Caco-2 (cell line): Measurements from ENCODE around the gene MYO16. TPM values are rescaled to one million over a fixed set of nuclear protein-coding genes. Genes with fewer than 3 reads are reported as not detected.

ENCODE experiments used
- BruUV-seq: library from RNA; stranded (reverse); fragments of 400-500 nt; replicated peaks from 2 replicates; lab custom pipeline; 2021; lab: Mats Ljungman, UMichigan
- CTCF ChIA-PET: fragments of 300-600 bp; sonication (Branson Sonifier 250); formaldehyde crosslinking; loops from one replicate; lab custom pipeline; 2022; ENCODE audit warnings: antibody characterized with exemption; lab: Charles Lee
- POLR2A ChIA-PET: fragments of 300-600 bp; sonication (Branson Sonifier 250); formaldehyde crosslinking; loops from one replicate; lab custom pipeline; 2022; ENCODE audit warnings: antibody characterized with exemption; lab: Charles Lee
- DNase-seq, 2 experiments: peaks; one replicate each; pipeline versions ENCODE4 v3.0.0 to v3.0.0-alpha.2; 2020 to 2022
- H3K27me3 ChIP-seq: replicated peaks from 2 replicates; pipeline ENCODE4 v1.6.0; 2011; ENCODE audit warnings: low read length; ENCODE audit not compliant: control insufficient read depth, insufficient read depth
- H3K36me3 ChIP-seq: 2 replicates; pipeline ENCODE4 v1.5.1; 2011; ENCODE audit warnings: low read length; ENCODE audit not compliant: control insufficient read depth, insufficient read depth
- H3K4me1 ChIP-seq: fragments of 250-450 bp; sonication (Bioruptor Pico); 2 replicates; pipeline ENCODE4 v1.5.1; 2020; ENCODE audit warnings: mild to moderate bottlenecking
- H3K4me3 ChIP-seq: 2 replicates; pipeline ENCODE4 v1.5.1; 2011; ENCODE audit warnings: low read depth, mild to moderate bottlenecking, control low read depth, low read length
- H3K9me3 ChIP-seq: fragments of 250-450 bp; sonication (Bioruptor Pico); 2 replicates; pipeline ENCODE4 v1.5.1; 2020; ENCODE audit warnings: mild to moderate bottlenecking, moderate library complexity
- H3K27ac Mint-ChIP-seq: one replicate; pipeline ENCODE4 v1.8.0; 2022; ENCODE audit warnings: mixed read lengths; ENCODE audit not compliant: unreplicated experiment
- H3K27me3 Mint-ChIP-seq: one replicate; pipeline ENCODE4 v1.8.0; 2022; ENCODE audit warnings: mixed read lengths; ENCODE audit not compliant: insufficient read depth, unreplicated experiment
- H3K36me3 Mint-ChIP-seq: one replicate; pipeline ENCODE4 v1.8.0; 2022; ENCODE audit warnings: mild to moderate bottlenecking, mixed read lengths; ENCODE audit not compliant: insufficient read depth, unreplicated experiment
- H3K4me1 Mint-ChIP-seq: one replicate; pipeline ENCODE4 v1.8.0; 2022; ENCODE audit warnings: low read depth, mixed read lengths; ENCODE audit not compliant: unreplicated experiment
- H3K4me3 Mint-ChIP-seq: one replicate; pipeline ENCODE4 v1.8.0; 2022; ENCODE audit warnings: mild to moderate bottlenecking, moderate library complexity, mixed read lengths; ENCODE audit not compliant: unreplicated experiment
- H3K9me3 Mint-ChIP-seq: one replicate; pipeline ENCODE4 v1.8.0; 2022; ENCODE audit warnings: mixed read lengths; ENCODE audit not compliant: unreplicated experiment
- intact Hi-C: fragments of 100-400 bp; cut with micrococcal nuclease; formaldehyde crosslinking; loops from one replicate; pipeline ENCODE4 v1.10.0; 2022; ENCODE audit not compliant: unreplicated experiment
- total RNA-seq: library from RNA; stranded (reverse); gene quantifications from 2 replicates; pipeline ENCODE4 v1.2.3, GENCODE V29; 2022
- TF ChIP-seq, protein P1 (sequence below), 2 experiments: fragments of 200-600 bp in 1 of 2; IDR thresholded peaks; 1 replicate in 1 of 2; 2 replicates in 1 of 2; pipeline versions ENCODE4 v1.5.1 to v1.8.0; 2011 to 2022; ENCODE audit warnings: antibody characterized with exemption in 1 of 2, control low read depth in 1 of 2, inconsistent platforms in 1 of 2, low read depth in 1 of 2, low read length in 1 of 2, mild to moderate bottlenecking in 1 of 2, moderate library complexity in 1 of 2; ENCODE audit not compliant: insufficient read depth in 1 of 2, severe bottlenecking in 1 of 2, unreplicated experiment in 1 of 2

MYO16 gene
- total RNA-seq, 1 experiment from 2014 or later: not detected

DNA sequence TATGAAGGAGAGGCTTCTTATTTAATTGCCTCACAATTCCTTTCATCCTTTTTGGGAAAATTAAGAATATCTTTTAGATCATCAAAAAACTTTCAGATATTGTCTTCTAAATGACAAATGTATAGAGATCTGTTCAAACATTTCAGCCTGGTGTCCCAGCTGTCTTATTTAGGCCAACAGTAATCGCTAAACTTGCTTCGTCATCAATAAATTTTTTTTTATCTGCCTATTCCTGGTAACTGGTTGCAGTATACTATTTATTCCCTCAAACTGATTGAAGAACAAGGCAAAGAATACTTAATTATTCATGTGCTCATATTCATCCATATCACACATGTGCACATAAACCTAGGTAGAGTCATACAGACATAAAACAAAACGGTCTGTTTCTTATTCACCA lies 5.3 kb upstream of the MYO16 start:
- H3K27me3 Mint-ChIP-seq: peaks cover 3% of the 10 kb centered on the region
- Histone ChIP-seq H3K27me3 (no peaks in the 10 kb centered on the region), H3K9me3 (0 out of 2 replicates have a peak, but pooled peaks cover 7% of the 10 kb centered on the region), H3K4me3 (no peak overlapping the region), H3K4me1 (no peaks in the 10 kb centered on the region), H3K36me3 (no peaks in the 10 kb centered on the region)
- H3K4me3 Mint-ChIP-seq: no peak overlapping the region
- H3K9me3 Mint-ChIP-seq: no peaks in the 10 kb centered on the region
- no peak overlapping the region for H3K27ac Mint-ChIP-seq
- H3K36me3 Mint-ChIP-seq: no peaks in the 10 kb centered on the region
- no peak for DNase-seq
- H3K4me1 Mint-ChIP-seq: no peaks in the 10 kb centered on the region
- BruUV-seq: no TSS peak
- intact Hi-C loops: no loop called here
- TF ChIP-seq, protein P1, sequence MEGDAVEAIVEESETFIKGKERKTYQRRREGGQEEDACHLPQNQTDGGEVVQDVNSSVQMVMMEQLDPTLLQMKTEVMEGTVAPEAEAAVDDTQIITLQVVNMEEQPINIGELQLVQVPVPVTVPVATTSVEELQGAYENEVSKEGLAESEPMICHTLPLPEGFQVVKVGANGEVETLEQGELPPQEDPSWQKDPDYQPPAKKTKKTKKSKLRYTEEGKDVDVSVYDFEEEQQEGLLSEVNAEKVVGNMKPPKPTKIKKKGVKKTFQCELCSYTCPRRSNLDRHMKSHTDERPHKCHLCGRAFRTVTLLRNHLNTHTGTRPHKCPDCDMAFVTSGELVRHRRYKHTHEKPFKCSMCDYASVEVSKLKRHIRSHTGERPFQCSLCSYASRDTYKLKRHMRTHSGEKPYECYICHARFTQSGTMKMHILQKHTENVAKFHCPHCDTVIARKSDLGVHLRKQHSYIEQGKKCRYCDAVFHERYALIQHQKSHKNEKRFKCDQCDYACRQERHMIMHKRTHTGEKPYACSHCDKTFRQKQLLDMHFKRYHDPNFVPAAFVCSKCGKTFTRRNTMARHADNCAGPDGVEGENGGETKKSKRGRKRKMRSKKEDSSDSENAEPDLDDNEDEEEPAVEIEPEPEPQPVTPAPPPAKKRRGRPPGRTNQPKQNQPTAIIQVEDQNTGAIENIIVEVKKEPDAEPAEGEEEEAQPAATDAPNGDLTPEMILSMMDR (IDR thresholded peaks at IDR 0.05; ENCODE audit: insufficient read depth in 1 of 2, low read depth in 1 of 2, low read length in 1 of 2, severe bottlenecking in 1 of 2, unreplicated experiment in 1 of 2): no peak
- CTCF ChIA-PET: no interaction called here
- POLR2A ChIA-PET: no interaction called here

DNA sequence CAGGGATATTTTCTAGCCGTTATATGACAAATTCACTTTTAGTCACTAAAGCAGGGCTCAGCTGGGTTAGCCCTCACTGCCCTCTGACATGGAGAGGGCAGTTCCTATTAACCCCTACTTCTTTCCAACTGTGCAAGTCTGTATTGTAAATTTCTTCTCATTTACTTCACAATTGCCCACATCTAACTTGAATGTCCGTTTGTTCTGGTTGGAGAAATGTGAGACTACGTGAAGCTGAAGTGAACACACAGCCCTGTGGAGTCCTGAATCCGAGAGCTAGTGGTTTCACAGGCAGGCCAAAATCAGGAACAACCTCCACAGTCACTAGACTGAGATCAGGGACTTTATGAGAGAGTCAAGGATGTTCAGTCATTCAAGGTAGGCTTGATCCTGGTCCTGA lies 4.4 kb upstream of the MYO16 start:
- H3K4me1 Mint-ChIP-seq: no peaks in the 10 kb centered on the region
- peaks cover 3% of the 10 kb centered on the region for H3K27me3 Mint-ChIP-seq
- Histone ChIP-seq H3K9me3 (0 out of 2 replicates have a peak, but pooled peaks cover 7% of the 10 kb centered on the region), H3K36me3 (no peaks in the 10 kb centered on the region), H3K4me3 (no peak overlapping the region), H3K27me3 (no peaks in the 10 kb centered on the region), H3K4me1 (no peaks in the 10 kb centered on the region)
- no TSS peak for BruUV-seq
- no peak overlapping the region for H3K4me3 Mint-ChIP-seq
- intact Hi-C loops: no loop called here
- TF ChIP-seq, protein P1 (IDR thresholded peaks at IDR 0.05; ENCODE audit: insufficient read depth in 1 of 2, low read depth in 1 of 2, low read length in 1 of 2, severe bottlenecking in 1 of 2, unreplicated experiment in 1 of 2): no peak
- ChIA-PET CTCF (no interaction called here), POLR2A (no interaction called here)
- DNase-seq: no peak
- H3K36me3 Mint-ChIP-seq: no peaks in the 10 kb centered on the region
- no peaks in the 10 kb centered on the region for H3K9me3 Mint-ChIP-seq
- no peak overlapping the region for H3K27ac Mint-ChIP-seq

DNA sequence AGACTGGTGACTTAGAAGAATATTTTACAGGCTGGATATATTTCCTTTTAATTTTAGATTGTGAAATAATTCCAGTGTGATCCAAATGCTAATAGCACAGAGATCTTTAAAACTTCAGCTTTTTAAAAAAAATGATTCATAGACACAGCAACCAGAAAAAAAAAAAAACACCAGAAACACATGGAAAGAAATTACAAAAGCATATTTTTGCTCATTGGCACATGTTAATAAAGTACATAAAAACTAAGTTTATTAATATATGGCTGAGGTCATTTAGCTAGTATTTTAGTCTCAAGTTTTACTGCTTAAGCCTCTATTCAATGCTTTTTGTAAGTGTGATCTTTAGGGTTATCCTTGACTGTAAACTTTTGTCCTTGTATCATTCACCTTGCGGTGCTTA lies 577 bp downstream of the MYO16 start:
- Mint-ChIP-seq H3K9me3 (no peaks in the 10 kb centered on the region), H3K4me1 (no peaks in the 10 kb centered on the region), H3K27me3 (peaks cover 9% of the 10 kb centered on the region), H3K27ac (no peak overlapping the region), H3K36me3 (no peaks in the 10 kb centered on the region), H3K4me3 (no peak overlapping the region)
- Histone ChIP-seq H3K36me3 (no peaks in the 10 kb centered on the region), H3K9me3 (0 out of 2 replicates have a peak, but pooled peaks cover 6% of the 10 kb centered on the region), H3K4me3 (no peak overlapping the region), H3K4me1 (no peaks in the 10 kb centered on the region), H3K27me3 (no peaks in the 10 kb centered on the region; the same call in 1 of the 2 replicates)
- CTCF ChIA-PET: no interaction called here
- TF ChIP-seq, protein P1 (IDR thresholded peaks at IDR 0.05; ENCODE audit: insufficient read depth in 1 of 2, low read depth in 1 of 2, low read length in 1 of 2, severe bottlenecking in 1 of 2, unreplicated experiment in 1 of 2): no peak
- no TSS peak for BruUV-seq
- intact Hi-C loops: no loop called here
- POLR2A ChIA-PET: no interaction called here
- DNase-seq: no peak
